Upper lobe of right lung (tissue), 1 donor: ENCODE measurements around the gene NETO2. TPM values are rescaled to one million over a fixed set of nuclear protein-coding genes. Genes with fewer than 3 reads are reported as not detected.
A peak's percentile ranks its signal among the peaks of the same experiment; 100 is the strongest.

ENCODE experiments used
- ATAC-seq: fragments of 200-7000 bp; cut with Tn5 transposase; one replicate; pipeline ENCODE4 v1.9.1; 2020; ENCODE audit warnings: mild to moderate bottlenecking, moderate library complexity
- DNase-seq: peaks from one replicate; pipeline ENCODE4 v3.0.0-alpha.2; 2020
- H3K27ac ChIP-seq: fragments of 200-600 bp; one replicate; pipeline ENCODE4 v1.8.0; 2022
- H3K27me3 ChIP-seq: fragments of 200-600 bp; one replicate; pipeline ENCODE4 v1.8.0; 2022; ENCODE audit warnings: mild to moderate bottlenecking
- H3K36me3 ChIP-seq: fragments of 200-600 bp; one replicate; pipeline ENCODE4 v1.8.0; 2022
- H3K4me1 ChIP-seq: fragments of 200-600 bp; one replicate; pipeline ENCODE4 v1.8.0; 2022
- H3K4me3 ChIP-seq: fragments of 200-600 bp; one replicate; pipeline ENCODE4 v1.8.0; 2022; ENCODE audit warnings: mild to moderate bottlenecking
- H3K9me3 ChIP-seq: fragments of 200-600 bp; one replicate; pipeline ENCODE4 v1.8.0; 2022
- intact Hi-C: fragments of 100-400 bp; cut with DNase I; formaldehyde crosslinking; loops from one replicate; pipeline ENCODE4 v1.11.0; 2022
- total RNA-seq: library from RNA; stranded (reverse); fragmentation: NEBNext Ultra II Directional; extraction: Animal tissue kit (Norgen Biotek cat#: 25700); gene quantifications from one replicate; pipeline ENCODE4 v1.2.1, GENCODE V29; 2021
- TF ChIP-seq, protein P1 (sequence below): fragments of 200-600 bp; IDR thresholded peaks from one replicate; pipeline ENCODE4 v1.8.0; 2022; ENCODE audit warnings: antibody characterized with exemption
- donor health status: DM: no; HTN: yes; CAD: no; lungs with severe emphysema.

NETO2 gene
- total RNA-seq, 1 donor from 2014 or later: 11.2 TPM

DNA sequence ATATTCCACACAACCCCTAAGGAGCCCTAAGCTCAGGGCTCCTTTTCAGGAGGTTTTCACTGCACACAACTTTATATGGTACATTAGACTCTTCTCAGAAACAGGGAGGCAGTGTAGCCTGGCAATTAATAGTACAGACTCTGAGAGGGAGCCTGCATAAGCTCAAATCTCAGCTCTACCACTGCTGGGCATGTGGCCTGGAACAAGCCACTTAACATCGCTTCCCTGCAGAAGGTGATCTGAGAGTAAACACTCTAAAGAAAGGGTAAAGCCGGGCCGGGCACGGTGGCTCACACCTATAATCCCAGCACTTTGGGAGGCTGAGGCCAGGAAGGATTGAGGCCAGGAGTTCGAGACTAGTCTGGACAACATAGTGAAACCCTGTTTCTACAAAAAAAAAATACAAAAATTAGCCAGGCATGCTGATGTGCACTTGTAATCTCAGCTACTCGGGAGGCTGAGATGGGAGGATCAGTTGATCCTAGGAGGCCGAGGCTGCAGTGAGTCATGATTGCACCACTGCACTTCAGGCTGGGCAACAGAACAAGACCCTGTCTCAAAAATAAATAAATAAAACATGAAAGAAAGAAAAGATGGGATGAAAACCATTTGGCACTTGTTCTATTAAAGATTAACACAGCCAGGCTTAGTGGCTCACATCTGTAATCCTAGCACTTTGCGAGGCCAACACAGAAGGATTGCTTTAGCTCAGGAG, 99.6 kb downstream of the NETO2 start:
- Histone ChIP-seq H3K4me1 (no peaks in the 10 kb centered on the region), H3K4me3 (no peak overlapping the region), H3K27ac (no peak overlapping the region), H3K9me3 (no peaks in the 10 kb centered on the region), H3K36me3 (no peaks in the 10 kb centered on the region), H3K27me3 (no peaks in the 10 kb centered on the region)
- TF ChIP-seq, protein P1, sequence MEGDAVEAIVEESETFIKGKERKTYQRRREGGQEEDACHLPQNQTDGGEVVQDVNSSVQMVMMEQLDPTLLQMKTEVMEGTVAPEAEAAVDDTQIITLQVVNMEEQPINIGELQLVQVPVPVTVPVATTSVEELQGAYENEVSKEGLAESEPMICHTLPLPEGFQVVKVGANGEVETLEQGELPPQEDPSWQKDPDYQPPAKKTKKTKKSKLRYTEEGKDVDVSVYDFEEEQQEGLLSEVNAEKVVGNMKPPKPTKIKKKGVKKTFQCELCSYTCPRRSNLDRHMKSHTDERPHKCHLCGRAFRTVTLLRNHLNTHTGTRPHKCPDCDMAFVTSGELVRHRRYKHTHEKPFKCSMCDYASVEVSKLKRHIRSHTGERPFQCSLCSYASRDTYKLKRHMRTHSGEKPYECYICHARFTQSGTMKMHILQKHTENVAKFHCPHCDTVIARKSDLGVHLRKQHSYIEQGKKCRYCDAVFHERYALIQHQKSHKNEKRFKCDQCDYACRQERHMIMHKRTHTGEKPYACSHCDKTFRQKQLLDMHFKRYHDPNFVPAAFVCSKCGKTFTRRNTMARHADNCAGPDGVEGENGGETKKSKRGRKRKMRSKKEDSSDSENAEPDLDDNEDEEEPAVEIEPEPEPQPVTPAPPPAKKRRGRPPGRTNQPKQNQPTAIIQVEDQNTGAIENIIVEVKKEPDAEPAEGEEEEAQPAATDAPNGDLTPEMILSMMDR: no peak
- peak; percentile 43 for ATAC-seq
- no peak for DNase-seq
- intact Hi-C loops: no loop called here

- Histone ChIP-seq H3K36me3 (no peaks in the 10 kb centered on the region), H3K9me3 (no peaks in the 10 kb centered on the region), H3K27me3 (no peaks in the 10 kb centered on the region), H3K27ac (no peak overlapping the region), H3K4me1 (no peaks in the 10 kb centered on the region), H3K4me3 (no peak overlapping the region)
- intact Hi-C loops: no loop called here
- ATAC-seq (no peak), DNase-seq (no peak)
- TF ChIP-seq, protein P1: no peak
Observed at GRCh38 chr16:47043200-47043599, 100.5 kb downstream of the NETO2 start.

DNA sequence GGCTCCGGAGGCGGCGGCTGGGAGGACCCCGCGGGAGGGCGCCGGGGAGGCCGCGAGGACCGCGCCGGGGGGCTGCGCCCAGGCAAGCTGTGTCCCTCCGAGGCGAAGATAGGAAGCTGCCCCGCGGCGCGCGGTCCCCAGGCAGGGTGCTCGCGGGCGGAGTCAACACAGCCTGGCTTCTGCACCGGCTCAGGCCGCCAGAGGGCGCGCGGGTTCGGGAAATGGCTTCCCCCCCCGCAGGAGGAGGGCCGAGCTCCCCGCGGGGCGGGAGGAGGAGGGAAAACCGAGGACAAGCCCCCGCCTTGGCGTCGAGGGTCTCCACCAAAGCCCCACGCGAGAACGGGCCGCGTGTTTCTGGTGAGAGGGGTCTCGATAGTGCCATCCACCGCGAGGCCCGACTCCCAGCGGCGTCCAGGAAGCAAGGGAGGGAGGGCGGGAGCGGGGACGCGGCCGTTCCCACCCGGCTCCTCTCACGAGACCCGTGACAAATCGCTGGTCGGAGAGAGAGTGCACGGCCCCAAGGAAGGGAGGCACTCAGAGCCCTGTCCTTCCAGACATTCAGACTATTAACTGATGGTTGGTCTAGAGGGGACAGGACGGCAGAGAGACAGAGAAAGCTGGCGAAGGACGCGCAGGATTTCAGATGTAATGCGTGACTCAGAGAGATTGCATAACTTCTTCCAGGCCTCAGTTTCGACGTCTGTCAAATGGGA, 105.8 kb downstream of the NETO2 start:
- Histone ChIP-seq H3K9me3 (no peaks in the 10 kb centered on the region), H3K4me1 (peaks cover 4% of the 10 kb centered on the region), H3K36me3 (no peaks in the 10 kb centered on the region), H3K27ac (no peak overlapping the region), H3K27me3 (no peaks in the 10 kb centered on the region), H3K4me3 (peak overlapping the region; percentile 67)
- TF ChIP-seq, protein P1: peak; percentile 94
- intact Hi-C loops: no loop called here
- DNase-seq (peak; percentile 95), ATAC-seq (peak; percentile 99)

DNA sequence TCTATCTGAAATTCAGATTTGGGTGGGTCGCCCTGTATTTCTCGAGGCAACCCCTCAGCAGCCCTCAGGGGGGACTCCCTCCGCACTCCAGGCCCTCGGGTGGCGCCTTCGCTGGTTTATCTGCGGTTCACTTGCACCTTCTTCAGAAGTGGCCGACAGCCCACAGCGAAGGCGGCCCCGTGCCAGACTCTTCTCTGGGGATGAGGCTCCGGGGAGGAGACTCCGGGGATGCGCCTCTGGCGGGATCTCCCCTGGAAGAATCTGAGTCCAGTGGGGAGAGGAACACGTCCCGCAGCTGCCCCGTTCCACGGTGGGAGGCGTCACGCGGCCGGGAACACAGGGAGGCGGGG, 106.4 kb downstream of the NETO2 start:
- Histone ChIP-seq H3K9me3 (no peaks in the 10 kb centered on the region), H3K27me3 (no peaks in the 10 kb centered on the region), H3K4me1 (peaks cover 4% of the 10 kb centered on the region), H3K36me3 (no peaks in the 10 kb centered on the region), H3K27ac (no peak overlapping the region), H3K4me3 (peak overlapping the region; percentile 67)
- intact Hi-C loops: no loop called here
- peak; percentile 51 for ATAC-seq
- TF ChIP-seq, protein P1: no peak
- DNase-seq: no peak

DNA sequence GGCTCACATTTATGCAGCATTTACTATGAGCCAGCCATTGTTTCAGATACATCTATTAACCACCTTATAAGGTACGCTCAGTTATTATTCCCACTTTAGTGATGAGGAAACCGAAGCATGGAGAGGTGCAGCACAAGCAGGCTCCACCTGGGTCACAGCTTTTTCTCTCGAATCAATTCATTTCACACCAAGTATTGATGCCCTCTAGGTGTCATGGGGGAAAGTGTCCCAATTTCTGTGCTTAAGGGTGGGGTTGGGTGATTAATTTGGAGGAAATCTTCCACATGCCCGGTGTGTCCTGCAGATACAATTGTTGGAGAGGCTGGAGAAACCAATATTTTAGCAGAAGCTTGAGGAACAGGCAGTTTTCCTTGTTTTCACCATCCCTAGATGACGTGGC, 107.5 kb downstream of the NETO2 start:
- intact Hi-C loops: no loop called here

More for the DNA sequence above, 107.5 kb downstream of the NETO2 start:
- Histone ChIP-seq H3K4me3 (no peak overlapping the region), H3K27ac (no peak overlapping the region), H3K9me3 (no peaks in the 10 kb centered on the region), H3K27me3 (no peaks in the 10 kb centered on the region), H3K4me1 (peaks cover 4% of the 10 kb centered on the region), H3K36me3 (no peaks in the 10 kb centered on the region)
- DNase-seq: no peak
- TF ChIP-seq, protein P1: no peak
- no peak for ATAC-seq
